ENCODE results near the gene FARP1. TPM values are rescaled to one million over a fixed set of nuclear protein-coding genes. Genes with fewer than 3 reads are reported as not detected.

Gene FARP1
- total and polyA plus RNA-seq, 2 of the 8 experiments (the other 6 are each of a cell fraction or from before 2014, with no cell fraction given), result 24.7 to 104 TPM

DNA sequence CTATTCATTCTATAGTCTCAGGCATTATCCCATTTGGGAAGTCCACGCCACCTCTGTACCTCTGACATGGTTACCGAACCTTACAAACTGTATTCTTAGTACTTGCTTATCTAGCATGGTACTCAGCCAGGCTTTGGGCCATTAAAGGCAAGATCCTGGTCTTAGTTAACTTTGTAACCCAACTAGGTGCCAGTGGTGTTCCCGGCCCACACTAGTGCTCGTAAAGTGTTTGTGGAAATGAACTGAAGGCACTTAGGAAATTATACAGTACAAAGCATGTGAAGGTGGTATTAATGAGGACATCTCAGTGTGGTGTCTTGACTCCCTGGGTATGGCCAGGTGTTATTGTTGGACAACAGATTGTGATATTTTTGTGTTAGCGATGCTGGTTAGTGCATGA lies 122.0 kb downstream of the FARP1 start:
- no peaks in the 10 kb centered on the region; the same call in 1 of the 2 replicates for H3K23me2 ChIP-seq (ENCODE audit: low read depth, low read length)
- 97% methylated on average over 5 of the region's 5 CpGs; no CpG with 5 or more reads in 1 of the 2 experiments for WGBS, 2 experiments (ENCODE audit: extremely low coverage in 1 of 2, insufficient coverage in 1 of 2, insufficient read length in 1 of 2, insufficient replicate concordance in 2 of 2, low coverage in 1 of 2, low lambda C conversion rate in 2 of 2, missing lambda C conversion rate in 1 of 2)
- no peak for DNase-seq (ENCODE audit: low read depth in 1 of 2, low spot score in 2 of 2)
- H4K5ac ChIP-seq (ENCODE audit: insufficient read length, low read depth, low read length), result no peak overlapping the region
- no peak for FAIRE-seq
- H3K4me3 ChIP-seq (ENCODE audit: extremely low read depth in 1 of 4, insufficient read depth in 2 of 4, low read depth in 3 of 4, low read length in 4 of 4), result no peak overlapping the region
- no peak overlapping the region for H3K18ac ChIP-seq (ENCODE audit: extremely low read depth, low read length)
- no peak overlapping the region for H2BK20ac ChIP-seq (ENCODE audit: low read length)
- no peaks in the 10 kb centered on the region for H3K27me3 ChIP-seq (replicated peaks in 1 of 4; ENCODE audit: control insufficient read depth in 3 of 4, extremely low read depth in 1 of 4, insufficient read depth in 3 of 4, low read length in 3 of 4)
- CTCF ChIA-PET (ENCODE audit: partially characterized antibody), result interaction anchor here (0.6 to 1.2 kb wide), 2 partner anchors 18 to 83 kb away, joined by 3 to 5 read pairs; no protein-coding TSS in a partner anchor
- no peak overlapping the region for H3K14ac ChIP-seq (ENCODE audit: insufficient read length)
- H4K91ac ChIP-seq (replicated peaks; ENCODE audit: insufficient read length, low read length), result no peak overlapping the region
- no peak overlapping the region for H2BK5ac ChIP-seq (ENCODE audit: low read depth, low read length)
- no peak overlapping the region for H2BK12ac ChIP-seq (ENCODE audit: low read depth, low read length)
- no peak overlapping the region for H3K27ac ChIP-seq (ENCODE audit: low read depth, low read length)
- no peak overlapping the region for H4K8ac ChIP-seq (ENCODE audit: extremely low read depth, insufficient read depth, low read length)
- peaks cover 7% of the 10 kb centered on the region for H3K79me1 ChIP-seq (ENCODE audit: low read depth, low read length)
- no peak overlapping the region for H2BK120ac ChIP-seq (replicated peaks; ENCODE audit: low read depth, low read length)
- H2AFZ ChIP-seq (ENCODE audit: low read length), result no peak overlapping the region
- no peak overlapping the region for H3K23ac ChIP-seq (ENCODE audit: insufficient read length)
- H3K4me1 ChIP-seq (replicated peaks in 1 of 4; ENCODE audit: control insufficient read depth in 3 of 4, insufficient read depth in 4 of 4, low read length in 3 of 4), result peaks cover 2 to 8% (median 4%) of the 10 kb centered on the region in 4 experiments; a peak in 6 of 7 replicates
- H2BK15ac ChIP-seq (ENCODE audit: low read length), result no peak overlapping the region
- H4K20me1 ChIP-seq (replicated peaks in 1 of 2; ENCODE audit: control insufficient read depth in 1 of 2, insufficient read depth in 2 of 2, low read length in 2 of 2), result no peaks in the 10 kb centered on the region
- no peak overlapping the region for H2AK5ac ChIP-seq (ENCODE audit: low read depth, low read length)
- no peak overlapping the region for H3K9ac ChIP-seq (replicated peaks in 1 of 4; ENCODE audit: extremely low read depth in 1 of 4, low read depth in 3 of 4, low read length in 3 of 4)
- H3K4me2 ChIP-seq (ENCODE audit: insufficient read depth in 1 of 2, low read depth in 2 of 2, low read length in 2 of 2), result no peak overlapping the region
- no peak for TF ChIP-seq SUZ12 (IDR thresholded peaks at IDR 0.05; ENCODE audit: low read length)
- TF ChIP-seq CEBPB (IDR thresholded peaks at IDR 0.05; ENCODE audit: low read depth, low read length), result no peak
- TF ChIP-seq TEAD4 (IDR thresholded peaks at IDR 0.05; ENCODE audit: low read depth, low read length), result no peak
- TF ChIP-seq POLR2A (IDR thresholded peaks at IDR 0.05; ENCODE audit: control extremely low read depth in 1 of 2, low read depth in 2 of 2, low read length in 2 of 2), result no peak
- no peaks in the 10 kb centered on the region for H3K36me3 ChIP-seq (ENCODE audit: control insufficient read depth in 2 of 4, insufficient read depth in 4 of 4, low read length in 3 of 4)
- peaks cover 0 to 24% of the 10 kb centered on the region in 2 experiments; a peak in 2 of 4 replicates for H3K79me2 ChIP-seq (ENCODE audit: control insufficient read depth in 1 of 2, insufficient read depth in 2 of 2, low read length in 2 of 2)
- POLR2A ChIA-PET (ENCODE audit: partially characterized antibody), result interaction anchor here (0.5 kb wide), 1 partner anchor 64 kb away, joined by 3 read pairs; no protein-coding TSS in a partner anchor
- H3K9me3 ChIP-seq (ENCODE audit: insufficient read depth in 2 of 2, low read depth in 1 of 2, low read length in 1 of 2), result no peaks in the 10 kb centered on the region
- no peak overlapping the region for H3K4ac ChIP-seq (replicated peaks; ENCODE audit: insufficient read length, low read depth, low read length)
- H3K56ac ChIP-seq (replicated peaks; ENCODE audit: insufficient read length, low read depth, low read length), result no peak overlapping the region

Data from H1 (cell line).